ENCODE results near the gene KIF5C. TPM values are rescaled to one million over a fixed set of nuclear protein-coding genes. Genes with fewer than 3 reads are reported as not detected.

Gene KIF5C
- total RNA-seq, 1 experiment from 2014 or later = 1.6 TPM

GRCh38 chr2:148978026-148978685 is 103.1 kb downstream of the KIF5C start:
- CTCF ChIA-PET = no interaction called here
- intact Hi-C loops (cut with micrococcal nuclease; ENCODE audit: unreplicated experiment) = no loop called here
- in situ Hi-C loops (cut with HindIII; ENCODE audit: low pct_unique_long_range_greater_than_20kb, low sequenced_read_pairs) = no loop called here

GRCh38 chr2:148978706-148979105 is 103.7 kb downstream of the KIF5C start:
- no peak overlapping the region for H3K27ac ChIP-seq (ENCODE audit: low read length)
- ATAC-seq (no peak), DNase-seq (ENCODE audit: low read depth, low spot score) (no peak)
- H3K27me3 ChIP-seq (ENCODE audit: control insufficient read depth, insufficient read depth, low read length) = peaks cover 2% of the 10 kb centered on the region; the same call in 1 of the 2 replicates
- no peaks in the 10 kb centered on the region for H3K36me3 ChIP-seq (ENCODE audit: control insufficient read depth, insufficient read depth, low read length)
- intact Hi-C loops (cut with micrococcal nuclease; ENCODE audit: unreplicated experiment) = no loop called here
- in situ Hi-C loops (cut with HindIII; ENCODE audit: low pct_unique_long_range_greater_than_20kb, low sequenced_read_pairs) = no loop called here
- TF ChIP-seq CTCF (IDR thresholded peaks at IDR 0.05) (no peak), TCF7L2 (IDR thresholded peaks at IDR 0.05; ENCODE audit: low read depth, low read length) (no peak), REST (IDR thresholded peaks at IDR 0.05; ENCODE audit: insufficient read depth in 1 of 2, low read depth in 2 of 2, low read length in 1 of 2) (no peak), SIN3A (IDR thresholded peaks at IDR 0.05; ENCODE audit: borderline replicate concordance, insufficient read depth, low read depth, low read length) (no peak), POLR2AphosphoS5 (IDR thresholded peaks at IDR 0.05; ENCODE audit: low read depth, low read length) (no peak)
- no peaks in the 10 kb centered on the region for H3K9me3 ChIP-seq (ENCODE audit: control insufficient read depth, insufficient read depth, low read depth, low read length)
- no peaks in the 10 kb centered on the region for H3K4me1 ChIP-seq (ENCODE audit: control insufficient read depth, insufficient read depth, low read length)
- CTCF ChIA-PET = no interaction called here
- no peak overlapping the region for H3K4me3 ChIP-seq (ENCODE audit: low read depth in 2 of 2, low read length in 2 of 2)
- POLR2A ChIA-PET = no interaction called here
- no TSS peak for BruUV-seq (replicated peaks)

More at GRCh38 chr2:148978026-148978685, 103.1 kb downstream of the KIF5C start:
- H3K4me3 ChIP-seq (ENCODE audit: low read depth in 2 of 2, low read length in 2 of 2) = no peak overlapping the region
- POLR2A ChIA-PET = no interaction called here
- H3K27ac ChIP-seq (ENCODE audit: low read length) = no peak overlapping the region
- no peaks in the 10 kb centered on the region for H3K4me1 ChIP-seq (ENCODE audit: control insufficient read depth, insufficient read depth, low read length)
- no peaks in the 10 kb centered on the region for H3K9me3 ChIP-seq (ENCODE audit: control insufficient read depth, insufficient read depth, low read depth, low read length)
- TF ChIP-seq CTCF (IDR thresholded peaks at IDR 0.05) (peak; percentile 16; the same call in 1 of the 2 replicates), TCF7L2 (IDR thresholded peaks at IDR 0.05; ENCODE audit: low read depth, low read length) (no peak), REST (IDR thresholded peaks at IDR 0.05; ENCODE audit: insufficient read depth in 1 of 2, low read depth in 2 of 2, low read length in 1 of 2) (no peak), SIN3A (IDR thresholded peaks at IDR 0.05; ENCODE audit: borderline replicate concordance, insufficient read depth, low read depth, low read length) (no peak)
- ATAC-seq (no peak), DNase-seq (ENCODE audit: low read depth, low spot score) (no peak)
- no peaks in the 10 kb centered on the region for H3K36me3 ChIP-seq (ENCODE audit: control insufficient read depth, insufficient read depth, low read length)
- H3K27me3 ChIP-seq (ENCODE audit: control insufficient read depth, insufficient read depth, low read length) = peaks cover 2% of the 10 kb centered on the region; the same call in 1 of the 2 replicates
- no TSS peak for BruUV-seq (replicated peaks)

All from Panc1 (cell line).